K562 (cell line): ENCODE data around the gene C22orf39. TPM values are rescaled to one million over a fixed set of nuclear protein-coding genes. Genes with fewer than 3 reads are reported as not detected.

Experiments
- E2F4 ChIP-seq: sonication (generic); formaldehyde crosslinking; IDR thresholded peaks from 2 replicates; pipeline ENCODE4 v1.8.0; 2022; ENCODE audit warnings: mild to moderate bottlenecking, low read depth, missing genetic modification reagents
- RERE ChIP-seq: sonication (generic); formaldehyde crosslinking; IDR thresholded peaks from 2 replicates; pipeline ENCODE4 v1.8.0; 2023; ENCODE audit warnings: missing genetic modification reagents, mild to moderate bottlenecking, borderline replicate concordance
- polyA plus RNA-seq, 8 experiments: library from polyadenylated mRNA; depleted of rRNA in 4 of 8; stranded (reverse) in 5 of 8; unstranded in 3 of 8; fragments of >200 nt; fragmentation: Nextera tagmentation in 2 of 8; fragmentation: Illumina TruSeq in 1 of 8; extraction: Ambion mirVana in 2 of 8; extraction: Trizol in 1 of 8; gene quantifications; 2 replicates each; pipeline versions ENCODE4 v1.2.1 to v1.2.3, GENCODE V29; 2011 to 2014; ENCODE audit warnings: inconsistent platforms in 1 of 8, missing spikeins in 1 of 8
- total RNA-seq, 7 experiments: library from RNA; depleted of rRNA in 6 of 7; stranded (reverse); fragments of >200 nt in 6 of 7; fragmentation: Illumina TruSeq in 2 of 7; extraction: Trizol in 2 of 7; gene quantifications; 2 replicates each; pipeline versions ENCODE4 v1.2.1 to v1.2.3, GENCODE V29; 2011 to 2021; ENCODE audit warnings: low replicate concordance in 1 of 7

C22orf39 gene
- total and polyA plus RNA-seq, 9 of the 15 experiments (the other 6 are each of a cell fraction or from before 2014, with no cell fraction given) = 20.4 to 139 (median 66.8) TPM

- TF ChIP-seq RERE (no peak), E2F4 (CRISPR knock-in tag) (peak; percentile 37; the same call in 1 of the 2 replicates)
Observed at GRCh38 chr22:19394274-19395050, 53.0 kb downstream of the C22orf39 start (continued).
